Astrocyte of the spinal cord (primary cell): ENCODE measurements around the gene GEMIN7.

Experiments used
- DNase-seq: peaks from one replicate; pipeline ENCODE4 v3.0.0; 2011; ENCODE audit warnings: low read depth, low spot score
- H3K4me3 ChIP-seq: 2 replicates; pipeline ENCODE4 v1.5.1; 2011; ENCODE audit warnings: low read depth, mild to moderate bottlenecking, low read length, moderate library complexity
- CTCF ChIP-seq: IDR thresholded peaks from 2 replicates; pipeline ENCODE4 v1.5.1; 2012; ENCODE audit warnings: low read depth, mild to moderate bottlenecking, low read length, inconsistent platforms
- in situ Hi-C: cut with HindIII; loops from 2 replicates; pipeline ENCODE4 v1.10.0; 2017; ENCODE audit warnings: low sequenced_read_pairs

Gene GEMIN7

DNA sequence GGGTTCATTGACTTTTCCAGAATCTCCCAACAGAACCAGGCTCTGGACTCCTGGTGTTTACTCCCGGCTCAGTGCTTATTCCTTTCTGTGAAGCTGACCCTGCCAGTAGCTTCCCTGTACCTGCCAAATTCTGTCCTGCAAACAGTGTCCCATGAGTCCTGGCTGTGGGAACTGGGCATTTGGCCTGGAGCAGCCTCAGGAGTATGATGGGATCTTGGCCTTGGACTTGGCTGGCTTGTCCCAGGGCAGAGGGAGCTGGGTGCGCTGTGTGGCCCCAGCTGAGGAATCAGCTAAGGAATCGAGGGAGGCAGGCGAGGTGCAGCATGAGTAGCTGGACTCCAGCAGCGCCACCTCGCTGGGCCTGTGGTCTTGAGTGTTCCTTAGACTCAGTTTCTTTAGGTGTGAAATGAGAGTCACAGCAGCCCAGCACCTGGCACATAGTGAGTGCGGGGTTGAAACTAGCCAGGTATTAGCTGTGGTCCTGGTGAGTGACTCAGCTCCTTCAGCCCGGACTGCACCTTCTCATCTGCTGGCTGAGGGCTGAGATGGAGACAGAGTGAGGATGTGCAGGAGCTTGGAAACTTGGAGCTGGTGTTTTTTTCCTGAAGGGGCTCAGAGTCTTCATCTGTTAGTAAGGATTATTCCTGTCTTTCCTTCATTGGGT is 29.9 kb upstream of the GEMIN7 start:
- DNase-seq: no peak
- no peak for TF ChIP-seq CTCF
- in situ Hi-C loops: no loop called here
- H3K4me3 ChIP-seq: no peak overlapping the region

- no peak for TF ChIP-seq CTCF
- in situ Hi-C loops: no loop called here
- no peak overlapping the region for H3K4me3 ChIP-seq
- no peak for DNase-seq
Measured at GRCh38 chr19:45050036-45050435, 29.0 kb upstream of the GEMIN7 start.

GRCh38 chr19:45051929-45052579 is 27.0 kb upstream of the GEMIN7 start:
- TF ChIP-seq CTCF: no peak
- no peak overlapping the region for H3K4me3 ChIP-seq
- DNase-seq: no peak
- in situ Hi-C loops: no loop called here

GRCh38 chr19:45056831-45057230 is 22.2 kb upstream of the GEMIN7 start:
- in situ Hi-C loops: no loop called here
- H3K4me3 ChIP-seq: no peak overlapping the region
- DNase-seq: no peak
- no peak for TF ChIP-seq CTCF

- DNase-seq: no peak
- no peak for TF ChIP-seq CTCF
- in situ Hi-C loops: no loop called here
- no peak overlapping the region for H3K4me3 ChIP-seq
Measured at GRCh38 chr19:45057444-45057843, 21.6 kb upstream of the GEMIN7 start.

GRCh38 chr19:45058622-45059159 is 20.4 kb upstream of the GEMIN7 start:
- H3K4me3 ChIP-seq: no peak overlapping the region

More at GRCh38 chr19:45058622-45059159, 20.4 kb upstream of the GEMIN7 start:
- no peak for TF ChIP-seq CTCF
- in situ Hi-C loops: no loop called here
- DNase-seq: no peak
